PC-3 (cell line): ENCODE data around the gene ARF1.

ENCODE experiments used
- CTCF ChIP-seq: fragments of 300-600 bp; sonication (generic); conservative IDR thresholded peaks from 2 replicates; pipeline ENCODE4 v1.5.1; 2017; ENCODE audit warnings: antibody characterized with exemption, low read depth, mild to moderate bottlenecking, low read length
- EZH2 ChIP-seq: fragments of 300-600 bp; sonication (generic); IDR thresholded peaks from one replicate; pipeline ENCODE4 v1.6.1; 2017; ENCODE audit warnings: antibody characterized with exemption, mild to moderate bottlenecking, low read length; ENCODE audit not compliant: unreplicated experiment

DNA sequence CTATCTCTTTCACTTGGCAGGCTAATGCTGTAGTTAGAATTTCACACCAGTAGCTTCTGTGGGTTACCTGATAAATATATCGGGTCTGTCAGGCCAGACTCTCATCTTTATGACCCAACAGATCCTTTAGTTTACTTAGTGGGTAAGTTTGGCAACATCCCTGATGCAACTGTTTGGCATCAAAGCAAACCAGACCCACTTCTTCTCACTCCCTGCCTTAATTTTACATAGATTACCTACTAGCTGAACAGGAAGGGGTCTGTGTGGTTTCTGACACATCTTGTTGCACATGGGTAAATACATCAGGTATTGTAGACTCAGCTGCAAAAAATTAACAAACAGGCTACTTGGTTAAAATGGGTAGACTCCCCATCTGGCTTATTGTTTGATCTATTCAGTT lies 54.4 kb downstream of the ARF1 start:
- TF ChIP-seq CTCF (no peak), EZH2 (no peak)
